PC-3 (cell line): ENCODE results near the gene SOX10. TPM values are rescaled to one million over a fixed set of nuclear protein-coding genes. Genes with fewer than 3 reads are reported as not detected.

Source experiments
- ATAC-seq: fragments of 200-7000 bp; cut with Tn5 transposase; 2 replicates; pipeline ENCODE4 v1.9.1; 2020; ENCODE audit warnings: mild to moderate bottlenecking, moderate library complexity
- BruUV-seq: library from RNA; stranded (reverse); fragments of 400-500 nt; replicated peaks from 2 replicates; lab custom pipeline; 2021; lab: Mats Ljungman, UMichigan
- CTCF ChIA-PET: fragments of 300-600 bp; sonication (Branson Sonifier 250); formaldehyde crosslinking; loops from one replicate; lab custom pipeline; 2022; ENCODE audit warnings: antibody characterized with exemption; lab: Charles Lee
- POLR2A ChIA-PET: fragments of 300-600 bp; sonication (Branson Sonifier 250); formaldehyde crosslinking; loops from one replicate; lab custom pipeline; 2022; ENCODE audit warnings: antibody characterized with exemption; ENCODE audit not compliant: unreplicated experiment; lab: Charles Lee
- DNase-seq: peaks from one replicate; pipeline ENCODE4 v3.0.0-alpha.2; 2015
- H2AFZ ChIP-seq: fragments of 300-600 bp; sonication (generic); 2 replicates; pipeline ENCODE4 v1.6.0; 2016; ENCODE audit warnings: antibody characterized with exemption, low read length
- H3F3A ChIP-seq: fragments of 300-600 bp; sonication (generic); one replicate; pipeline ENCODE4 v1.6.0; 2017; ENCODE audit warnings: antibody characterized with exemption, low read length, control low read depth, mild to moderate bottlenecking; ENCODE audit not compliant: unreplicated experiment
- H3K27ac ChIP-seq: fragments of 300-600 bp; sonication (generic); 2 replicates; pipeline ENCODE4 v1.5.1; 2016; ENCODE audit warnings: mild to moderate bottlenecking, low read length
- H3K27me3 ChIP-seq: fragments of 300-600 bp; sonication (generic); 2 replicates; pipeline ENCODE4 v1.6.1; 2016; ENCODE audit warnings: low read length, mixed read lengths
- H3K36me3 ChIP-seq: fragments of 300-600 bp; sonication (generic); 2 replicates; pipeline ENCODE4 v1.6.1; 2016; ENCODE audit warnings: low read depth, mixed run types, low read length, mixed read lengths
- H3K4me1 ChIP-seq: fragments of 300-600 bp; sonication (generic); 2 replicates; pipeline ENCODE4 v1.5.1; 2016; ENCODE audit warnings: low read length; ENCODE audit not compliant: insufficient read depth
- H3K4me2 ChIP-seq: fragments of 300-600 bp; sonication (generic); 2 replicates; pipeline ENCODE4 v1.6.0; 2016; ENCODE audit warnings: low read length
- H3K4me3 ChIP-seq: fragments of 300-600 bp; sonication (generic); 2 replicates; pipeline ENCODE4 v1.5.1; 2016; ENCODE audit warnings: mild to moderate bottlenecking, low read length, mixed read lengths
- H3K79me2 ChIP-seq: fragments of 300-600 bp; sonication (generic); 2 replicates; pipeline ENCODE4 v1.6.1; 2017; ENCODE audit warnings: low read length, mixed read lengths
- H3K9ac ChIP-seq: fragments of 300-600 bp; sonication (generic); 2 replicates; pipeline ENCODE4 v1.6.0; 2016; ENCODE audit warnings: mild to moderate bottlenecking, low read length
- H3K9me2 ChIP-seq: fragments of 300-600 bp; sonication (generic); replicated peaks from 2 replicates; pipeline ENCODE4 v1.6.1; 2016; ENCODE audit warnings: mixed run types, low read length, mixed read lengths
- H3K9me3 ChIP-seq: fragments of 300-600 bp; sonication (generic); 2 replicates; pipeline ENCODE4 v1.6.1; 2016; ENCODE audit warnings: low read length, mixed read lengths
- H4K20me1 ChIP-seq: fragments of 300-600 bp; sonication (generic); 2 replicates; pipeline ENCODE4 v1.6.1; 2016; ENCODE audit warnings: low read length, mixed read lengths
- EZH2 ChIP-seq: fragments of 300-600 bp; sonication (generic); IDR thresholded peaks from one replicate; pipeline ENCODE4 v1.6.1; 2017; ENCODE audit warnings: antibody characterized with exemption, mild to moderate bottlenecking, low read length; ENCODE audit not compliant: unreplicated experiment
- EZH2phosphoT487 ChIP-seq: fragments of 300-600 bp; sonication (generic); IDR thresholded peaks from 2 replicates; pipeline ENCODE4 v1.6.1; 2018; ENCODE audit warnings: mild to moderate bottlenecking, antibody characterized with exemption, low read length, borderline replicate concordance
- intact Hi-C: fragments of 100-400 bp; cut with micrococcal nuclease; formaldehyde crosslinking; loops from 2 replicates; pipeline ENCODE4 v1.9.0; 2023
- total RNA-seq: library from RNA; depleted of rRNA; stranded (reverse); fragments of >200 nt; gene quantifications from 2 replicates; pipeline ENCODE4 v1.2.3, GENCODE V29; 2014
- TF ChIP-seq, protein P1 (sequence below): fragments of 300-600 bp; sonication (generic); conservative IDR thresholded peaks from 2 replicates; pipeline ENCODE4 v1.5.1; 2017; ENCODE audit warnings: antibody characterized with exemption, low read depth, mild to moderate bottlenecking, low read length

SOX10 gene
- total RNA-seq, 1 experiment from 2014 or later, result 1.1 TPM

DNA sequence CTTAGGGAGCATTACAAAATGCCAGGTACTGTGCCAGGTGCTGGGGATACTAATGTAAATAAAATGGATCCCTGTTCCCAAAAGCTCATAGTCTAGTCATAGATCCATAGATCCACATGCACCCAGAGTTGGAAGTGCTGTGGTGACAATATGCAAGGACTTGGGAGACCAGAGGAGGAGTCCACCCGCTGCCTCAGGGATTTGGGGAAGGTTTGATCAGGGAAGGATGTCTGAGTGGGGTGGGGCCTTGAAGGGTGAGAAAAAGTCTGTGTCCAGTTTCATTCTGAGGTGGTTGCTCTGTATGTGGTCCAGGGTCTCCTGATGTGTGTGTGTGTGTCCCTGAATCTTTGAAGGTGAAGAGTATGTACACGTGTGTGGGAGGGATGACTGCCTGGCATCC is 9.2 kb downstream of the SOX10 start:
- CTCF ChIA-PET, result no interaction called here

DNA sequence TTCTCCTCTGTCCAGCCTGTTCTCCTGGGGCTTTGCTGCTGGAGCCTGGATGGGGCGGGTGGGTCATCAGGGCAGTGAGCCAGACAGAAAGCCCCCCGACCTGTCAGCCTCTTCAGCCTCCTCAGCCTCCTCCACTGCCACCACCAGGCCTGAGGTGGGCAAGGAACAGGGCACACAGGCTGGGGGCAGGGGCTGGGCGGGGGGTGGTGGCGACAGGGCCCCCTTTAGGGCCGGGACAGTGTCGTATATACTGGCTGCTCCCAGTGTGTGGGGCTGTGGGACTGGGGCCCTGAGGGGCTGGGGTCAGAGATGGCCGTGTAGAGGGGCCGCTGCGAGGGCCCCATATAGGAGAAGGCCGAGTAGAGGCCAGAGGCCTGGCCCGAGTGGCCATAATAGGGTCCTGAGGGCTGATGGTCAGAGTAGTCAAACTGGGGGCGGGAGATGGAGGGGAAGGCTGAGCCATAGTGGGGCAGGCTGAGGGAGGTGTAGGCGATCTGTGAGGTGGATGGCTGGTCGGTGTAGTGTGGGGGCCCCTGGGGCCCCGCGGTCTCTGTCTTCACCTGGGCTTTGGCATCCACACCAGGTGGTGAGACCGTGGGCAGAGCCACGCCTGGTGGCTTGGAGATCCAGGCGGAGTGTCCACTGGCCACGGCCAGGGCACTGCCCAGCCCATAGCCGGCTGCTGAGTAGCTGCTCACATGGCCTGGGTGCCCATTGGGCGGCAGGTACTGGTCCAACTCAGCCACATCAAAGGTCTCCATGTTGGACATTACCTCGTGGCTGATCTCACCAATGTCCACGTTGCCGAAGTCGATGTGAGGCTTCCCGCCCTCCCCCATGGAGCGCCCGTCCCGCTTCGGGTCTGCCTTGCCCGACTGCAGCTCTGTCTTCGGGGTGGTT is 10.8 kb downstream of the SOX10 start:
- no peaks in the 10 kb centered on the region for H3F3A ChIP-seq
- H3K4me2 ChIP-seq, result no peak overlapping the region
- CTCF ChIA-PET, result no interaction called here
- no peak for DNase-seq
- no peaks in the 10 kb centered on the region for H3K9me2 ChIP-seq
- no TSS peak for BruUV-seq
- no peak for TF ChIP-seq EZH2
- TF ChIP-seq EZH2phosphoT487, result no peak
- TF ChIP-seq, protein P1, sequence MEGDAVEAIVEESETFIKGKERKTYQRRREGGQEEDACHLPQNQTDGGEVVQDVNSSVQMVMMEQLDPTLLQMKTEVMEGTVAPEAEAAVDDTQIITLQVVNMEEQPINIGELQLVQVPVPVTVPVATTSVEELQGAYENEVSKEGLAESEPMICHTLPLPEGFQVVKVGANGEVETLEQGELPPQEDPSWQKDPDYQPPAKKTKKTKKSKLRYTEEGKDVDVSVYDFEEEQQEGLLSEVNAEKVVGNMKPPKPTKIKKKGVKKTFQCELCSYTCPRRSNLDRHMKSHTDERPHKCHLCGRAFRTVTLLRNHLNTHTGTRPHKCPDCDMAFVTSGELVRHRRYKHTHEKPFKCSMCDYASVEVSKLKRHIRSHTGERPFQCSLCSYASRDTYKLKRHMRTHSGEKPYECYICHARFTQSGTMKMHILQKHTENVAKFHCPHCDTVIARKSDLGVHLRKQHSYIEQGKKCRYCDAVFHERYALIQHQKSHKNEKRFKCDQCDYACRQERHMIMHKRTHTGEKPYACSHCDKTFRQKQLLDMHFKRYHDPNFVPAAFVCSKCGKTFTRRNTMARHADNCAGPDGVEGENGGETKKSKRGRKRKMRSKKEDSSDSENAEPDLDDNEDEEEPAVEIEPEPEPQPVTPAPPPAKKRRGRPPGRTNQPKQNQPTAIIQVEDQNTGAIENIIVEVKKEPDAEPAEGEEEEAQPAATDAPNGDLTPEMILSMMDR, result no peak
- intact Hi-C loops, result no loop called here
- H3K9me3 ChIP-seq, result no peaks in the 10 kb centered on the region
- no peaks in the 10 kb centered on the region for H3K79me2 ChIP-seq
- H3K36me3 ChIP-seq, result no peaks in the 10 kb centered on the region
- H3K27me3 ChIP-seq, result no peaks in the 10 kb centered on the region
- H3K4me3 ChIP-seq, result no peak overlapping the region
- no peak for ATAC-seq
- POLR2A ChIA-PET, result no interaction called here
- H4K20me1 ChIP-seq, result no peaks in the 10 kb centered on the region
- no peak overlapping the region for H3K9ac ChIP-seq
- no peak overlapping the region for H2AFZ ChIP-seq
- H3K4me1 ChIP-seq, result no peaks in the 10 kb centered on the region
- H3K27ac ChIP-seq, result no peak overlapping the region

More for the DNA sequence above, 9.2 kb downstream of the SOX10 start:
- no peak for TF ChIP-seq EZH2phosphoT487
- TF ChIP-seq, protein P1, result no peak
- no peak for TF ChIP-seq EZH2
- no peak overlapping the region for H3K9ac ChIP-seq
- H3F3A ChIP-seq, result no peaks in the 10 kb centered on the region
- no peak overlapping the region for H3K4me3 ChIP-seq
- H2AFZ ChIP-seq, result no peak overlapping the region
- H3K9me2 ChIP-seq, result no peaks in the 10 kb centered on the region
- no peaks in the 10 kb centered on the region for H3K27me3 ChIP-seq
- POLR2A ChIA-PET, result no interaction called here
- H3K79me2 ChIP-seq, result no peaks in the 10 kb centered on the region
- no peaks in the 10 kb centered on the region for H3K9me3 ChIP-seq
- no peak for ATAC-seq
- no peak overlapping the region for H3K27ac ChIP-seq
- intact Hi-C loops, result no loop called here
- no peaks in the 10 kb centered on the region for H3K36me3 ChIP-seq
- no peak overlapping the region for H3K4me2 ChIP-seq
- no TSS peak for BruUV-seq
- H4K20me1 ChIP-seq, result no peaks in the 10 kb centered on the region
- H3K4me1 ChIP-seq, result no peaks in the 10 kb centered on the region
- no peak for DNase-seq

DNA sequence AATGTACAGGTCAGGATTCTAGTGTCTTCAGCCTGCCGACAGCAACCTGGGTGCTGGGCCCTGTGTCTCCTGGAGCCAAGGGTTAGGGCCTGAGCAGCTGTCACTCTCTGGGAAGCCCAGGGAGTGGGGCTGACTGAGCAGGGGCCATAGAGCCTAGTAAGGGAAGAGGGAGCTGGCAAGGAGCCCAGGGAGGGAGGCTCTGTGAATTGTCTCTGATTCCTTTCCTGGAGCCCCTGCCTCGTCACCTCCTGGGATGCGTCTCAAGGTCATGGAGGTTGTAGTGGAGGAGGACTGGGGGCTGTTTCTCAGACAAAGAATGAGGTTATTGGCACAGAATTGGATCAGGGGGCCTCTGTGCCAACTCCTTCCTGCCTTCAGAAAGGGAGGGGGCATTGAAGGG is 11.8 kb downstream of the SOX10 start:
- intact Hi-C loops, result no loop called here
- Histone ChIP-seq H3K4me2 (no peak overlapping the region), H3K9me2 (no peaks in the 10 kb centered on the region), H3K27me3 (no peaks in the 10 kb centered on the region), H3K9ac (no peak overlapping the region), H3K27ac (no peak overlapping the region), H4K20me1 (no peaks in the 10 kb centered on the region), H3F3A (no peaks in the 10 kb centered on the region), H2AFZ (no peak overlapping the region), H3K4me1 (no peaks in the 10 kb centered on the region), H3K79me2 (no peaks in the 10 kb centered on the region), H3K36me3 (no peaks in the 10 kb centered on the region), H3K9me3 (no peaks in the 10 kb centered on the region), H3K4me3 (no peak overlapping the region)
- TF ChIP-seq, protein P1, result no peak
- no peak for TF ChIP-seq EZH2
- no peak for TF ChIP-seq EZH2phosphoT487
- ChIA-PET POLR2A (no interaction called here), CTCF (no interaction called here)
- BruUV-seq, result no TSS peak
- ATAC-seq (no peak), DNase-seq (no peak)
